MM.1S (cell line): ENCODE measurements around the gene BCL2A1.

ENCODE experiments used
- DNase-seq: peaks from one replicate; pipeline ENCODE4 v3.0.0-alpha.2; 2015
- H2AFZ ChIP-seq: fragments of 300-600 bp; sonication (generic); 2 replicates; pipeline ENCODE4 v1.6.0; 2016; ENCODE audit warnings: antibody characterized with exemption, low read length
- H3F3A ChIP-seq: fragments of 300-600 bp; sonication (generic); 2 replicates; pipeline ENCODE4 v1.6.1; 2016; ENCODE audit warnings: mild to moderate bottlenecking, antibody characterized with exemption, low read length, moderate library complexity, mixed read lengths; ENCODE audit not compliant: insufficient read depth
- H3K27ac ChIP-seq: fragments of 300-600 bp; sonication (generic); 2 replicates; pipeline ENCODE4 v1.5.1; 2016; ENCODE audit warnings: mild to moderate bottlenecking, low read length
- H3K27me3 ChIP-seq: fragments of 300-600 bp; sonication (generic); replicated peaks from 2 replicates; pipeline ENCODE4 v1.6.0; 2016; ENCODE audit warnings: low read length; ENCODE audit not compliant: insufficient read depth
- H3K36me3 ChIP-seq: fragments of 300-600 bp; sonication (generic); replicated peaks from 2 replicates; pipeline ENCODE4 v1.6.1; 2016; ENCODE audit warnings: mild to moderate bottlenecking, low read length, mixed read lengths; ENCODE audit not compliant: insufficient read depth
- H3K4me1 ChIP-seq: fragments of 300-600 bp; sonication (generic); 2 replicates; pipeline ENCODE4 v1.6.1; 2016; ENCODE audit warnings: low read length, mixed read lengths
- H3K4me2 ChIP-seq: fragments of 300-600 bp; sonication (generic); 2 replicates; pipeline ENCODE4 v1.6.0; 2016; ENCODE audit warnings: low read depth, low read length
- H3K4me3 ChIP-seq: fragments of 300-600 bp; sonication (generic); 2 replicates; pipeline ENCODE4 v1.5.1; 2016; ENCODE audit warnings: low read length, mixed read lengths
- H3K79me2 ChIP-seq: fragments of 300-600 bp; sonication (generic); 2 replicates; pipeline ENCODE4 v1.6.1; 2016; ENCODE audit warnings: mixed run types, low read length, mixed read lengths
- H3K9ac ChIP-seq: fragments of 300-600 bp; sonication (generic); 2 replicates; pipeline ENCODE4 v1.6.1; 2016; ENCODE audit warnings: low read length, mixed read lengths
- H3K9me2 ChIP-seq: fragments of 300-600 bp; sonication (generic); replicated peaks from 2 replicates; pipeline ENCODE4 v1.6.1; 2016; ENCODE audit warnings: mild to moderate bottlenecking, low read length, mixed read lengths; ENCODE audit not compliant: insufficient read depth
- H3K9me3 ChIP-seq: fragments of 300-600 bp; sonication (generic); replicated peaks from 2 replicates; pipeline ENCODE4 v1.6.1; 2016; ENCODE audit warnings: mild to moderate bottlenecking, low read length, mixed read lengths; ENCODE audit not compliant: insufficient read depth
- H4K20me1 ChIP-seq: fragments of 300-600 bp; sonication (generic); 2 replicates; pipeline ENCODE4 v1.6.1; 2016; ENCODE audit warnings: mild to moderate bottlenecking, low read length, moderate library complexity, mixed read lengths; ENCODE audit not compliant: insufficient read depth
- EZH2 ChIP-seq: fragments of 300-600 bp; sonication (generic); optimal IDR thresholded peaks from 2 replicates; pipeline ENCODE3; 2017; ENCODE audit warnings: low read depth, mild to moderate bottlenecking, antibody characterized with exemption, low read length, mixed read lengths
- EZH2phosphoT487 ChIP-seq: fragments of 300-600 bp; sonication (generic); IDR thresholded peaks from 2 replicates; pipeline ENCODE4 v1.6.1; 2018; ENCODE audit warnings: antibody characterized with exemption, low read length
- TF ChIP-seq, protein P1 (sequence below): fragments of 300-600 bp; sonication (generic); IDR thresholded peaks from 2 replicates; pipeline ENCODE4 v1.5.1; 2016; ENCODE audit warnings: antibody characterized with exemption, low read length, mixed read lengths

The BCL2A1 gene

DNA sequence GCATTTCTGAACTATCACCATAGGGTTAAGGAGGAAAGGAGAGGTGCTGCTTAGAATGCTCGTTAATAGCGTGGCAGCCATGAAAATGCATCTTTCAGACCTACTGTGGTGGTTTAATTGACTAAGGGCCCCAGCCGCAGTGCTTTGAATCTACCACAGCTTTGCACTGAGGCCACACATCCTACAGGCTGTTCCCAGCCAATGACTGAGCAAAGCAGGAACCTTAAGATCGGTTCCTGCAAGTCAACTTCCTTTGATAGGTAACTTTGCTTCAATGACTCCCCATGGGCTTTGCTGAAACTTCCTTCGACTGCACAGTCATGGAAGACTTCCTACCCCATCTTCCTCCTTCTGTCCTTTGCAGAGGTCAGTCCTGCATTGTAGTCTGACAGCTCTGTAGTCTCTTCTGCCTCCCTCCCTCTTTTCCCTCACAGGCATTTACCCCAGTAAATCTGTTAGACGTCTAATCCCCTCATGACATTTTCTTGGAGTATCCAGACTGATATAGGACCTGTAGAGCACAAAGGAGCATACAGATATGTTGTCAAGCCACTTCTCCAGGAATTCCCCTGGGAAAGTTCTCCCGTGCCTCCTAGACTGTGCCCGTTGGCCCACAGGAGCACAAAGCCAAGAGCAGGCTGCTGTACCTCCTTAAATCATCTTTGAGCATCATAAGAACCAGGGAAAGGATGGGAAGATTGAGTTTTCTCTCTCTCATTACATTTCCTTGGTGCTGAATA lies 2.6 kb upstream of the BCL2A1 start:
- Histone ChIP-seq H4K20me1 (no peaks in the 10 kb centered on the region), H3K4me1 (peaks cover 12% of the 10 kb centered on the region), H3K27ac (no peak overlapping the region), H3K9me2 (no peaks in the 10 kb centered on the region), H3F3A (0 out of 2 replicates have a peak, but pooled peaks cover 3% of the 10 kb centered on the region), H3K79me2 (no peaks in the 10 kb centered on the region), H3K9ac (no peak overlapping the region), H3K36me3 (no peaks in the 10 kb centered on the region), H3K27me3 (no peaks in the 10 kb centered on the region), H3K4me3 (no peak overlapping the region), H2AFZ (no peak overlapping the region), H3K4me2 (no peak overlapping the region), H3K9me3 (no peaks in the 10 kb centered on the region)
- DNase-seq, result no peak
- TF ChIP-seq, protein P1, sequence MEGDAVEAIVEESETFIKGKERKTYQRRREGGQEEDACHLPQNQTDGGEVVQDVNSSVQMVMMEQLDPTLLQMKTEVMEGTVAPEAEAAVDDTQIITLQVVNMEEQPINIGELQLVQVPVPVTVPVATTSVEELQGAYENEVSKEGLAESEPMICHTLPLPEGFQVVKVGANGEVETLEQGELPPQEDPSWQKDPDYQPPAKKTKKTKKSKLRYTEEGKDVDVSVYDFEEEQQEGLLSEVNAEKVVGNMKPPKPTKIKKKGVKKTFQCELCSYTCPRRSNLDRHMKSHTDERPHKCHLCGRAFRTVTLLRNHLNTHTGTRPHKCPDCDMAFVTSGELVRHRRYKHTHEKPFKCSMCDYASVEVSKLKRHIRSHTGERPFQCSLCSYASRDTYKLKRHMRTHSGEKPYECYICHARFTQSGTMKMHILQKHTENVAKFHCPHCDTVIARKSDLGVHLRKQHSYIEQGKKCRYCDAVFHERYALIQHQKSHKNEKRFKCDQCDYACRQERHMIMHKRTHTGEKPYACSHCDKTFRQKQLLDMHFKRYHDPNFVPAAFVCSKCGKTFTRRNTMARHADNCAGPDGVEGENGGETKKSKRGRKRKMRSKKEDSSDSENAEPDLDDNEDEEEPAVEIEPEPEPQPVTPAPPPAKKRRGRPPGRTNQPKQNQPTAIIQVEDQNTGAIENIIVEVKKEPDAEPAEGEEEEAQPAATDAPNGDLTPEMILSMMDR, result no peak
- TF ChIP-seq EZH2 (no peak), EZH2phosphoT487 (no peak)

DNA sequence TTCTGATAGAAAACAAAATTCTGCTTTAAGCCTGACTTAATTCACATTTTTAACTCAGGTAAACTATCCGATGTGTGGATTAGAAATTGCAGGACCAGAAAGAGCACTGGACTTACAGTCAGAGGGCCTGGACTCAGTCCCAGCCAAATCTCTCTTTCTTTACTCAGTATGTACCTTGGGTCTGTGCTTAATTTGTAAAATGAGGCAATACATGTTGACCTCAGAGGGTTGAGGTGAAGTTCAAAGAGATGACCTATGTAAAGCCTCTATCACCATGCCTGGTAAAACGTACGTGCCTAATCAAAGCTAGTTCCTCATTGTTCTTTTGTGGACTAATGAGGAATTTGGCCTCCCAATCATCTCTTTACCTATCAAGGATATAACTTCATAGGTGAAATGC lies 1.9 kb upstream of the BCL2A1 start:
- Histone ChIP-seq H3K4me1 (peaks cover 6% of the 10 kb centered on the region; the same call in 1 of the 2 replicates), H2AFZ (no peak overlapping the region), H3F3A (0 out of 2 replicates have a peak, but pooled peaks cover 3% of the 10 kb centered on the region), H3K9me2 (no peaks in the 10 kb centered on the region), H4K20me1 (no peaks in the 10 kb centered on the region), H3K27me3 (no peaks in the 10 kb centered on the region), H3K36me3 (no peaks in the 10 kb centered on the region), H3K27ac (no peak overlapping the region), H3K79me2 (no peaks in the 10 kb centered on the region), H3K9me3 (no peaks in the 10 kb centered on the region), H3K4me3 (no peak overlapping the region), H3K4me2 (no peak overlapping the region), H3K9ac (no peak overlapping the region)
- DNase-seq, result no peak
- TF ChIP-seq, protein P1, result no peak
- no peak for TF ChIP-seq EZH2phosphoT487
- TF ChIP-seq EZH2, result no peak

DNA sequence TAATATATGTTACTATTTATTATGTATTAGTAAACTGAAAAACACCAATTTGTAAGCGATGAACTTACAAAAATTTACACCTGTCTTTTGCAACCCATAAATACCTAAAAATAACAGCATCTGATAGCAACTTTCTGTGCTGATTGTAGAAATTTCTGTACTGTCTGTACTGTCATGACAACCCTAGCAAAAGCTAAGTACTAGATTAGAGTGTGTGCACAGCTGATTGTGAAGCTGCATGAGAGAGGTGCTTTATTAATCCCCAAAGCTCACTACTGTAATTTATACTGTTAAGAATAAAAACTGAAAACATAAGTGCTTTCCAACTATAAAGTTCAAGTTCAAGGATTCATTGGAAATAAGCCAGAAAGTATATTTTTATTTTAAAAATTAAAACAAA lies 815 bp downstream of the BCL2A1 start:
- TF ChIP-seq EZH2phosphoT487, result no peak
- TF ChIP-seq, protein P1, result no peak
- no peak for TF ChIP-seq EZH2
- Histone ChIP-seq H3K27me3 (no peaks in the 10 kb centered on the region), H3K9me3 (no peaks in the 10 kb centered on the region), H3K4me3 (no peak overlapping the region), H3K27ac (no peak overlapping the region), H3F3A (0 out of 2 replicates have a peak, but pooled peaks cover 3% of the 10 kb centered on the region), H3K9me2 (no peaks in the 10 kb centered on the region), H3K4me2 (no peak overlapping the region), H3K9ac (no peak overlapping the region), H3K79me2 (no peaks in the 10 kb centered on the region), H3K4me1 (peaks cover 6% of the 10 kb centered on the region; the same call in 1 of the 2 replicates), H4K20me1 (no peaks in the 10 kb centered on the region), H2AFZ (no peak overlapping the region), H3K36me3 (no peaks in the 10 kb centered on the region)
- no peak for DNase-seq
